A549 (cell line): Measurements from ENCODE around the gene TMEM235.
A peak's percentile ranks its signal among the peaks of the same experiment; 100 is the strongest.

ENCODE experiments used
- MYC ChIP-seq: IDR thresholded peaks from 2 replicates; pipeline ENCODE4 v1.6.1; 2012; ENCODE audit warnings: mild to moderate bottlenecking, inconsistent platforms, low read length, improper control_type of control experiment, borderline replicate concordance
- RFX5 ChIP-seq: fragments of 450-650 bp; IDR thresholded peaks from 2 replicates; pipeline ENCODE4 v1.7.1; 2014; ENCODE audit warnings: antibody characterized with exemption, mild to moderate bottlenecking, moderate library complexity
- SREBF2 ChIP-seq: fragments of 450-650 bp; IDR thresholded peaks from 2 replicates; pipeline ENCODE4 v1.6.1; 2014; ENCODE audit warnings: mild to moderate bottlenecking, moderate library complexity
- USF2 ChIP-seq: fragments of 450-650 bp; IDR thresholded peaks from 2 replicates; pipeline ENCODE4 v1.6.1; 2014; ENCODE audit warnings: antibody characterized with exemption

- TF ChIP-seq USF2 (no peak), SREBF2 (no peak), MYC (peak; percentile 63; the same call in 1 of the 2 replicates), RFX5 (no peak)
Measured at GRCh38 chr17:78253946-78254672, 22.7 kb downstream of the TMEM235 start.
